Motor neuron (in vitro differentiated cells): ENCODE measurements around the gene UTP11. TPM values are rescaled to one million over a fixed set of nuclear protein-coding genes. Genes with fewer than 3 reads are reported as not detected.
A peak's percentile ranks its signal among the peaks of the same experiment; 100 is the strongest.
"Not testable (repeated sequence)": the region's sequence is repeated elsewhere in the genome, so short reads cannot be mapped to it uniquely, and the experiment has no call there.

Source experiments
- ATAC-seq, 8 experiments: fragments of 200-7000 bp; cut with Tn5 transposase; replicated peaks in 6 of 8; 2 replicates each; pipeline ENCODE4 v1.8.0; 2021; ENCODE audit warnings: mild to moderate bottlenecking in 8 of 8, moderate library complexity in 8 of 8
- H3K27ac ChIP-seq, 2 donors: fragments of 250-450 bp; sonication (Bioruptor Pico); 2 replicates each; pipeline ENCODE4 v1.9.0; 2021; ENCODE audit warnings: antibody characterized with exemption in 2 of 2, mild to moderate bottlenecking in 2 of 2, moderate library complexity in 1 of 2
- H3K4me1 ChIP-seq, 2 donors: fragments of 250-450 bp; sonication (Bioruptor Pico); replicated peaks in 1 of 2; 2 replicates each; pipeline ENCODE4 v1.6.1; 2021; ENCODE audit warnings: antibody characterized with exemption in 2 of 2, mild to moderate bottlenecking in 2 of 2, moderate library complexity in 1 of 2
- H3K4me3 ChIP-seq, 5 donors: fragments of 250-450 bp; sonication (Bioruptor Pico); 2 replicates each; pipeline ENCODE4 v1.9.0; 2021; ENCODE audit warnings: antibody characterized with exemption in 5 of 5, mild to moderate bottlenecking in 5 of 5, moderate library complexity in 4 of 5
- WGBS, 10 experiments: fragments of 450-650 bp; shearing (Covaris generic); methylation state at CpG; one replicate each; pipeline ENCODE4 v1.0.0; 2022; 5-methylcytosine and 5-hydroxymethylcytosine counted together
- in situ Hi-C, 9 experiments: fragments of 400-800 bp; cut with MboI; loops; one replicate each; pipeline ENCODE4 v1.15.0; 2021; ENCODE audit warnings: low sequenced_read_pairs in 9 of 9, low pct_unique_long_range_greater_than_20kb in 2 of 9; ENCODE audit not compliant: unreplicated experiment in 9 of 9
- total RNA-seq, 8 experiments: library from RNA; unstranded; fragments of 300-600 nt; gene quantifications; 2 replicates each; pipeline versions ENCODE4 v1.2.3 to v1.2.4, GENCODE V29; 2022

The UTP11 gene, protein sequence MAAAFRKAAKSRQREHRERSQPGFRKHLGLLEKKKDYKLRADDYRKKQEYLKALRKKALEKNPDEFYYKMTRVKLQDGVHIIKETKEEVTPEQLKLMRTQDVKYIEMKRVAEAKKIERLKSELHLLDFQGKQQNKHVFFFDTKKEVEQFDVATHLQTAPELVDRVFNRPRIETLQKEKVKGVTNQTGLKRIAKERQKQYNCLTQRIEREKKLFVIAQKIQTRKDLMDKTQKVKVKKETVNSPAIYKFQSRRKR
- 10 to 100 TPM; 50.4 to 82.4 (median 75.2) TPM for total RNA-seq

GRCh38 chr1:38012363-38013226, at the start of gene UTP11:
TSS of gene UTP11 (plus strand) at chr1:38012734. CDS start at chr1:38012803, 69 bp downstream.
- in situ Hi-C loops = no loop called here
- Histone ChIP-seq H3K27ac (peak within 1 kb of the TSS; percentile 91 to 95), H3K4me3 (peak within 1 kb of the TSS; percentile 68 to 92 (median 84)), H3K4me1 (peaks cover 14 to 15% of the 10 kb centered on the region in 2 donors)
- 0 to 10% (median 1%) methylated on average over 2 to 44 of the region's 49 CpGs; no CpG with 5 or more reads in 1 of the 10 experiments for WGBS, 10 experiments
- ATAC-seq = peak; percentile 87 to 98 (median 96)

- in situ Hi-C loops, H3K4me3 ChIP-seq, H3K4me1 ChIP-seq, ATAC-seq, H3K27ac ChIP-seq: not testable (repeated sequence)
- WGBS, 10 experiments = 72 to 94% (median 88%) methylated on average over 4 to 12 of the region's 12 CpGs; no CpG with 5 or more reads in 1 of the 10 experiments
Observed at GRCh38 chr1:37964106-37964505, 48.4 kb upstream of the UTP11 start.

- Histone ChIP-seq H3K27ac (no peak overlapping the region), H3K4me1 (no peaks in the 10 kb centered on the region), H3K4me3 (no peak overlapping the region)
- in situ Hi-C loops = no loop called here
- 89 to 100% (median 100%) methylated on average over 1 to 4 of the region's 4 CpGs for WGBS, 10 experiments
- ATAC-seq = no peak
Observed at GRCh38 chr1:37965301-37965700, 47.2 kb upstream of the UTP11 start.

DNA sequence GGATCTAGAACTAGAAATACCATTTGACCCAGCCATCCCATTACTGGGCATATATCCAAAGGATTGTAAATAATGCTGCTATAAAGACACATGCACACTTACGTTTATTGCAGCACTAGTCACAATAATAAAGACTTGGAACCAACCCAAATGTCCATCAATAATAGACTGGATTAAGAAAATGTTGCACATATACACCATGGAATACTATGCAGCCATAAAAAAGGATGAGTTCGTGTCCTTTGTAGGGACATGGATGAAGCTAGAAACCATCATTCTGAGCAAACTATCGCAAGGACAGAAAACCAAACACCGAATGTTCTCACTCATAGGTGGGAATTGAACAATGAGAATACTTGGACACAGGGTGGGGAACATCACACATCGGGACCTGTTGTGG, 38.9 kb upstream of the UTP11 start:
- WGBS, 10 experiments = 40 to 100% (median 100%) methylated on average over 1 to 4 of the region's 5 CpGs; no CpG with 5 or more reads in 5 of the 10 experiments
- ATAC-seq, in situ Hi-C loops: not testable (repeated sequence)

DNA sequence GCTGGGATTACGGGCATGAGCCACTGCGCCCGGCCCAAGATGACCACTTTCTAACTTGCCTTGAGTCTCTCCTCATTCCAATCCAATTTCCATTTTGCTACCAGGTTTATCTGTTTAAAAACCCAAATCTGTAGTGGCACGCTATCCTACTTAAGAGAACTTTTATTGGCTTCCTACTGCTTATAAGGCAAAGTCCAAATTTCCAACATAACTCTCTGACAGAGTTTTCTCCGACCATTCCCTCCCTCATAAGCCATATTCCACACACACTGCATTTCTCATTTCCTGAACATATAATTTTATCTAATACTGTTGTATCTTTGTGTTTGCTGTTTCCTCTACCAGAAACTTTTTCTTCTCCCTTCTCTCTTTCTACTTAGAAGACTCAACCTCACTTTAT, 38.0 kb upstream of the UTP11 start:
- Histone ChIP-seq H3K27ac (no peak overlapping the region), H3K4me3 (no peak overlapping the region), H3K4me1 (no peaks in the 10 kb centered on the region)
- in situ Hi-C loops = no loop called here
- WGBS, 10 experiments = 88 to 100% (median 99%) methylated on average over 1 to 5 of the region's 5 CpGs
- no peak for ATAC-seq

More for the DNA sequence above, 38.9 kb upstream of the UTP11 start:
- H3K4me1 ChIP-seq, H3K4me3 ChIP-seq, H3K27ac ChIP-seq: not testable (repeated sequence)

- in situ Hi-C loops, H3K4me1 ChIP-seq, H3K27ac ChIP-seq, H3K4me3 ChIP-seq: not testable (repeated sequence)
- peak in 3 of 8 experiments; percentile 50 to 65 (median 56) for ATAC-seq
- WGBS, 10 experiments = 54 to 80% (median 68%) methylated on average over 1 to 6 of the region's 6 CpGs; no CpG with 5 or more reads in 1 of the 10 experiments
Observed at GRCh38 chr1:37975083-37975482, 37.5 kb upstream of the UTP11 start.

DNA sequence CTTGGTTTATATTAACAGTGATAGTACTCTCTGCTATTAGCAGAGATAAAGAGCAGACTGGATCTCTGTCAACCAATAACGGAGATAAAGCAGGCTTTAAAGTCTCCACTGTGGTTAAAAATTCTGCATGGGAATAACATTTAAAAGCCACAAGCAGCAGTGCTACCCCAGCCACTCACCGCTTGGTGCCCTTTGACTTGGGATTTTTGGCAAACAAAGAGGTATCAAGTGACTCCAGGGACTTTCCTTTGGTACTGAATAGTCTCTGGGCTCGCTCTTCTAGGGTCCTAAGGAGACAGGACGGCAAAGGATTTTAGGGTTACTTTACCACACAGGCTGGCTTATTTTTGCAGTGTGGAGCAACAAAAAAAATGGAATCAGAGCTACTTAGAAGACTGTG, 34.0 kb upstream of the UTP11 start:
- ATAC-seq = no peak
- Histone ChIP-seq H3K4me3 (no peak overlapping the region), H3K27ac (no peak overlapping the region), H3K4me1 (no peaks in the 10 kb centered on the region)
- in situ Hi-C loops = no loop called here
- WGBS, 10 experiments = 50 to 100% (median 97%) methylated on average over 1 to 4 of the region's 4 CpGs; no CpG with 5 or more reads in 1 of the 10 experiments

GRCh38 chr1:37983546-37983945, 29.0 kb upstream of the UTP11 start:
- in situ Hi-C loops = no loop called here
- 84 to 100% (median 100%) methylated on average over 1 to 2 of the region's 2 CpGs; no CpG with 5 or more reads in 2 of the 10 experiments for WGBS, 10 experiments
- Histone ChIP-seq H3K4me3 (no peak overlapping the region), H3K27ac (no peak overlapping the region), H3K4me1 (peaks cover 2 to 4% of the 10 kb centered on the region in 2 donors)
- no peak for ATAC-seq

GRCh38 chr1:37987679-37988078, 24.9 kb upstream of the UTP11 start:
- ATAC-seq = no peak
- in situ Hi-C loops = no loop called here
- peaks cover 7 to 9% of the 10 kb centered on the region in 2 donors for H3K4me1 ChIP-seq
- WGBS, 10 experiments = 0 to 60% (median 36%) methylated on average over 1 of the region's 1 CpG; no CpG with 5 or more reads in 5 of the 10 experiments
- no peak overlapping the region for H3K27ac ChIP-seq
- no peak overlapping the region for H3K4me3 ChIP-seq

- peak overlapping the region; percentile 84 to 94 for H3K27ac ChIP-seq
- peak in 7 of 8 experiments; percentile 27 to 46 (median 31) for ATAC-seq
- H3K4me1 ChIP-seq = peaks cover 7 to 9% of the 10 kb centered on the region in 2 donors
- 0 to 1% (median 1%) methylated on average over 3 to 24 of the region's 30 CpGs; no CpG with 5 or more reads in 6 of the 10 experiments for WGBS, 10 experiments
- in situ Hi-C loops = no loop called here
- H3K4me3 ChIP-seq = peak overlapping the region; percentile 62 to 92 (median 70)
Observed at GRCh38 chr1:37989361-37989930, 23.1 kb upstream of the UTP11 start.

DNA sequence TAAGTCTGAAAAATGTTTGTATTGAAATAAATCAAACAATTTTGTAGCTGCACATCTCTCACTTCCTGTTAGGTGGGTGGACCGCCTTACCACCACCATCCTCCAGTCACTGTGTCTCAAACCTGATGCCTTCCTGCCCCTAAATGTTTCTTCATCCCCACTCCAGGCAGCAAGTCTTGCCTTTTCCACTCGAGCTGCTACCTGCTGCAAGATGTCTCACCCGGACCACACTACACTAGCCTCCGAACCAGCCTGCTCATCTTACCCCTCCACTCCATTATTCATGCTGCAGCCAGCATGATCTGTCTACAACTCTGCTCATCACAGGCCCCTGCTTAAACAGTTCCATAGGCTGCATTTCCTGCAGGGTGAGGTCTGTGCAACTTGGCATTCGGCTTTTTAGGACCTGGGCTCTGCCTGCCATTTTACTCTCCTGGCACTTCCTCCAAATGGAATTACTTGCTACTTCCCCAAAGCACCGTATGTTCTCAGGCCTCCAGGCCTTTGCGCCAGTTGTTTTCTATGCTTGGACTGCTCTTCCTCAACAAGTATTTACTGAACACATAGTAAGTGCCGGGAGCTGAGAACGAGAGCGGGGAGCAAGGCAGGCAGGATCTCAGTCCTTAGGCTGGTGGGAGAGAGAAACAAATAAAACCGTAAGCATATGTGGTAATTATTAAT, 17.5 kb upstream of the UTP11 start:
- Histone ChIP-seq H3K4me3 (no peak overlapping the region), H3K4me1 (peaks cover 20 to 23% of the 10 kb centered on the region in 2 donors), H3K27ac (no peak overlapping the region)
- WGBS, 10 experiments = 7 to 100% (median 85%) methylated on average over 2 to 11 of the region's 11 CpGs
- in situ Hi-C loops = no loop called here
- no peak for ATAC-seq

DNA sequence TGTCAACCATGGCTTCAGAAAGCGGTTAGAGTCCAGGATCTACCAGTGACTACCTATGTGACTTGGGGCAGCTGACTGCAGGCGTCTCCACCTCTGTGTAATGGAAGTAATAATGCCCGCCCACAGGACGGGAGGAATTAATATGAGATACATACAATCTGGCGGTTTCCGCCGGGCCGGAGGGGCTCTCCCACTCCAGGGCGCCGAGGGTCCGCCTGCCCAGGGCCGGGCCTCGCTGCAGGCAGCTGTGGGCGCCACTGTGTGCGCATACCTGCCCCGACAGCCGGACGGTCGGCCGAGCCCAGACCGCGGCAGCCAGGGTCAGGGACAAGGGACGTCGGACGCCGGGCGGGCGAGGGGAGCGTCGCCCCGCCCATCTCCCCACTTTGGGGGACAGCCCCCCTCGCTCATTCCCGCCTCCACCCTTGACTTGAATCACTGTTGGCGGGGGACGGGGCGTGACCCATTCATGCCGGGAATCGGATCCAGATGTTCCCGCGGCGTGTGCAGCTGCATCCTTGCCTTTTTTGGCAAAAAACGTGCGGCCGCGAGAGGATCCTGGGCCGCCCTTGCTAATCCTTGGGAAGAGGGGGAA, 16.7 kb upstream of the UTP11 start:
- H3K27ac ChIP-seq = no peak overlapping the region
- in situ Hi-C loops = no loop called here
- peak; percentile 3 to 79 (median 52) for ATAC-seq
- peak overlapping the region in 4 of 5 donors; percentile 12 to 22 (median 13) for H3K4me3 ChIP-seq
- H3K4me1 ChIP-seq = peaks cover 28 to 29% of the 10 kb centered on the region in 2 donors
- WGBS, 10 experiments = 3 to 83% (median 23%) methylated on average over 1 to 33 of the region's 46 CpGs; no CpG with 5 or more reads in 3 of the 10 experiments
